Mesenchymal stem cell (in vitro differentiated cells and primary cell): ENCODE data around the gene CSGALNACT2.
A peak's percentile ranks its signal among the peaks of the same experiment; 100 is the strongest.

Experiments used
- DNase-seq: peaks from one replicate; pipeline ENCODE4 v3.0.0-alpha.2; 2013
- H2AFZ ChIP-seq: one replicate; pipeline ENCODE4 v1.6.1; 2013; ENCODE audit warnings: low read depth, mild to moderate bottlenecking, control low read depth, inconsistent platforms, low read length, moderate library complexity
- H2AK5ac ChIP-seq: 2 replicates; pipeline ENCODE4 v1.6.1; 2013; ENCODE audit warnings: low read length, moderate library complexity, mild to moderate bottlenecking, inconsistent platforms; ENCODE audit not compliant: severe bottlenecking
- H2BK120ac ChIP-seq: one replicate; pipeline ENCODE4 v1.6.1; 2013; ENCODE audit warnings: low read depth, mild to moderate bottlenecking, inconsistent platforms, low read length, moderate library complexity
- H2BK12ac ChIP-seq, 2 experiments: one replicate each; pipeline ENCODE4 v1.6.1; 2013; ENCODE audit warnings: inconsistent platforms in 2 of 2, low read length in 2 of 2, mild to moderate bottlenecking in 2 of 2, moderate library complexity in 2 of 2, control low read depth in 1 of 2
- H2BK15ac ChIP-seq: one replicate; pipeline ENCODE4 v1.6.1; 2013; ENCODE audit warnings: mild to moderate bottlenecking, low read depth, inconsistent platforms; ENCODE audit not compliant: poor library complexity, severe bottlenecking
- H2BK5ac ChIP-seq: 2 replicates; pipeline ENCODE4 v1.6.1; 2013; ENCODE audit warnings: low read depth, mild to moderate bottlenecking, low read length, control low read depth, inconsistent platforms; ENCODE audit not compliant: poor library complexity, severe bottlenecking
- H3K14ac ChIP-seq, 2 experiments: one replicate each; pipeline ENCODE4 v1.6.1; 2013; ENCODE audit warnings: inconsistent platforms in 2 of 2, low read length in 2 of 2, control low read depth in 1 of 2, mild to moderate bottlenecking in 1 of 2, moderate library complexity in 1 of 2
- H3K18ac ChIP-seq, 2 experiments: one replicate each; pipeline ENCODE4 v1.6.1; 2013; ENCODE audit warnings: inconsistent platforms in 2 of 2, low read length in 2 of 2, control low read depth in 1 of 2, low read depth in 1 of 2, mild to moderate bottlenecking in 1 of 2
- H3K23ac ChIP-seq, 2 experiments: one replicate each; pipeline ENCODE4 v1.6.1; 2013; ENCODE audit warnings: inconsistent platforms in 2 of 2, low read length in 2 of 2, mild to moderate bottlenecking in 2 of 2, moderate library complexity in 2 of 2, control low read depth in 1 of 2
- H3K27ac ChIP-seq: 2 replicates; pipeline ENCODE4 v1.5.1; 2013; ENCODE audit warnings: mild to moderate bottlenecking, moderate library complexity, low read length, control low read depth, inconsistent platforms; ENCODE audit not compliant: poor library complexity, severe bottlenecking
- H3K27me3 ChIP-seq, 2 experiments: 2 replicates each; pipeline versions ENCODE4 v1.6.1 to v1.7.0; 2013; ENCODE audit warnings: low read length in 2 of 2, mild to moderate bottlenecking in 2 of 2, moderate library complexity in 2 of 2, control low read depth in 1 of 2, inconsistent platforms in 1 of 2; ENCODE audit not compliant: control insufficient read depth in 1 of 2, insufficient read depth in 1 of 2
- H3K36me3 ChIP-seq, 2 experiments: 2 replicates each; pipeline versions ENCODE4 v1.6.1 to v1.7.0; 2013; ENCODE audit warnings: low read length in 2 of 2, control low read depth in 1 of 2, inconsistent platforms in 1 of 2, low read depth in 1 of 2, mild to moderate bottlenecking in 1 of 2; ENCODE audit not compliant: insufficient read depth in 2 of 2, control insufficient read depth in 1 of 2
- H3K4ac ChIP-seq, 2 experiments: one replicate each; pipeline ENCODE4 v1.6.1; 2013; ENCODE audit warnings: inconsistent platforms in 2 of 2, low read length in 2 of 2, mild to moderate bottlenecking in 2 of 2, moderate library complexity in 2 of 2, control low read depth in 1 of 2, low read depth in 1 of 2
- H3K4me1 ChIP-seq: 2 replicates; pipeline ENCODE4 v1.6.1; 2013; ENCODE audit warnings: low read depth, low read length, control low read depth; ENCODE audit not compliant: control insufficient read depth, insufficient read depth
- H3K4me2 ChIP-seq: 2 replicates; pipeline ENCODE4 v1.6.1; 2013; ENCODE audit warnings: low read length, mild to moderate bottlenecking, inconsistent platforms; ENCODE audit not compliant: poor library complexity, severe bottlenecking
- H3K4me3 ChIP-seq, 2 experiments: 2 replicates each; pipeline versions ENCODE4 v1.5.1 to v1.7.0; 2013; ENCODE audit warnings: low read length in 2 of 2, mild to moderate bottlenecking in 2 of 2, control low read depth in 1 of 2, low read depth in 1 of 2; ENCODE audit not compliant: insufficient read depth in 1 of 2
- H3K79me1 ChIP-seq: replicated peaks from 2 replicates; pipeline ENCODE4 v1.6.1; 2013; ENCODE audit warnings: mild to moderate bottlenecking, control low read depth, low read length, inconsistent platforms; ENCODE audit not compliant: poor library complexity, severe bottlenecking
- H3K9ac ChIP-seq: 2 replicates; pipeline ENCODE4 v1.7.0; 2013; ENCODE audit warnings: mild to moderate bottlenecking, low read length, moderate library complexity
- H3K9me3 ChIP-seq: 2 replicates; pipeline ENCODE4 v1.7.0; 2013; ENCODE audit warnings: mild to moderate bottlenecking, low read length; ENCODE audit not compliant: control insufficient read depth
- H4K8ac ChIP-seq: one replicate; pipeline ENCODE4 v1.6.1; 2013; ENCODE audit warnings: inconsistent platforms, mild to moderate bottlenecking, low read length, moderate library complexity
- H4K91ac ChIP-seq: one replicate; pipeline ENCODE4 v1.6.1; 2013; ENCODE audit warnings: mild to moderate bottlenecking, low read length, inconsistent platforms
- WGBS: methylation state at CpG from one replicate; pipeline ENCODE4 v1.1.7; 2013; ENCODE audit warnings: mixed read lengths; 5-methylcytosine and 5-hydroxymethylcytosine counted together

CSGALNACT2 gene

GRCh38 chr10:43188702-43189101, 50.5 kb downstream of the CSGALNACT2 start:
- Histone ChIP-seq H2AFZ (no peak overlapping the region), H3K18ac (no peak overlapping the region), H3K14ac (no peak overlapping the region), H3K4me1 (peaks cover 1% of the 10 kb centered on the region), H4K8ac (no peak overlapping the region), H2BK120ac (no peak overlapping the region), H3K4me3 (no peak overlapping the region), H3K9me3 (no peaks in the 10 kb centered on the region), H3K4me2 (no peak overlapping the region), H3K27me3 (no peaks in the 10 kb centered on the region), H2BK5ac (no peak overlapping the region), H3K9ac (peak overlapping the region; percentile 33), H2AK5ac (no peak overlapping the region), H3K4ac (no peak overlapping the region), H3K36me3 (peaks cover 20 to 73% of the 10 kb centered on the region in 2 experiments), H3K79me1 (peaks cover 10% of the 10 kb centered on the region), H2BK15ac (no peak overlapping the region), H2BK12ac (no peak overlapping the region), H4K91ac (no peak overlapping the region), H3K27ac (no peak overlapping the region), H3K23ac (no peak overlapping the region)
- DNase-seq, result no peak
- no CpG with 5 or more reads among the region's 1 CpG for WGBS

DNA sequence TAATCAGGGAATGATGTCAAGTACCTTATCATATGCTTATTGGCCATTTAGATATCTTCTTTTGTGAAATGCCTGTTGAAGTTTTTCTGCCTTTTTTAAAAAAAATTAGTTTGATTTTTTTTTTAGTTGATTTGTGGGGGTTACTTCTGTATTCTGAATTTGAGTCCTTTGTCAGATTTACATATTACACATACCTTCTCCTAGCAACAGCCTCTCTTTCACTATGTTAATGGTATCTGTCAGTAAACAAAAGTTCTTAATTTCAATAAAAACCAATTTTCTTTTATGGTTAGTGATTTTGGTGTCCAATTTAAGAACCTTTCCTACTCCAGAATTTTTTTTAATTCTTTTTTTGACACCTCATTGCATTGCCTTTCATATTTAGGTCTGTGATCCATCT, 52.0 kb downstream of the CSGALNACT2 start:
- no peak overlapping the region for H2BK120ac ChIP-seq
- H2BK15ac ChIP-seq, result no peak overlapping the region
- DNase-seq, result no peak
- H4K91ac ChIP-seq, result no peak overlapping the region
- peaks cover 10% of the 10 kb centered on the region for H3K79me1 ChIP-seq
- H3K23ac ChIP-seq, result no peak overlapping the region
- H3K4me1 ChIP-seq, result peaks cover 1% of the 10 kb centered on the region
- H2AK5ac ChIP-seq, result no peak overlapping the region
- no peaks in the 10 kb centered on the region for H3K9me3 ChIP-seq
- H2BK12ac ChIP-seq, result no peak overlapping the region
- no peak overlapping the region for H3K4me2 ChIP-seq
- H3K27ac ChIP-seq, result no peak overlapping the region
- H4K8ac ChIP-seq, result no peak overlapping the region
- H2AFZ ChIP-seq, result no peak overlapping the region
- H3K14ac ChIP-seq, result no peak overlapping the region
- H3K18ac ChIP-seq, result no peak overlapping the region
- peak overlapping the region; percentile 59 for H3K9ac ChIP-seq
- H2BK5ac ChIP-seq, result no peak overlapping the region
- H3K27me3 ChIP-seq, result no peaks in the 10 kb centered on the region
- no peak overlapping the region for H3K4me3 ChIP-seq
- H3K4ac ChIP-seq, result no peak overlapping the region
- peaks cover 19 to 60% of the 10 kb centered on the region in 2 experiments for H3K36me3 ChIP-seq

DNA sequence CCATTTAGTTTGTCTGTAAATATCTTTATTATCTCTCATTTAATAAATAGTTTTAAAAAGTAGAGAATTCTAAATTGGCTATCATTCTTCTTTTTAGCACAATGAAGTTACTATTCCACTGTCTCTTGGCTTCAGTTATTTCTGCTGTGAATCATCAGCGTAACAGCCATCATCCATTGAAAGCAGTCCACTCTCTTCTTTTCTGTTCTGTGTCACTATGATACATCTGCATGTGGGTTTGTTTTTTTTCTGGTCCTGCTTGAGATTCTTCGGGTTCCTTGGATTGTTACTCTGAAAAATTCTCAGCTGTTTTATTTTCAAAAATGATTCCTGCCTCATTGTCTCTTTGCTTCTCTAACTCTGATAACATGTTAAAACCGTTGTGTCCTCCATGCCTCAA, 52.5 kb downstream of the CSGALNACT2 start:
- WGBS, result 100% methylated on average over 3 of the region's 3 CpGs

DNA sequence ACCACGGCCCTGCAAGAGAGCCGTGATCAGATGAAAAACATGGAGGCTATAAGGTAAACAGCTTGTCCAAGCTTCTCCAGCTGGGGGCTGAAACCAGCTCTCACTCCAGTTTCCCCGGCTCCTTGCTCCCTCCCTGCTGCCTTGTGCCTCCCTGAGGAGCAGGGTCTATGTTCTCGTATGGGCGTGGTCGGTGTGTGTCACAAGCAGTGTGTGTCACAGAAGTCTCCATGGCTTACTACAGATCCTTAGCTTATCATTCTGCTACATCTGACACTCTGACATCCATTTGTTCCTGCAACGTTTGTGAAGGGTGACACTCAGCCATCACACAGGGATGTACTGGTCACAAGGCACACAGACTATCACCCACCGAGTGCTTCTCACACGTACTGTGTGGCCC, 54.6 kb downstream of the CSGALNACT2 start:
- H3K9me3 ChIP-seq, result no peaks in the 10 kb centered on the region
- H3K14ac ChIP-seq, result no peak overlapping the region
- peaks cover 27 to 34% of the 10 kb centered on the region in 2 experiments for H3K36me3 ChIP-seq
- H2AFZ ChIP-seq, result no peak overlapping the region
- no peaks in the 10 kb centered on the region for H3K27me3 ChIP-seq
- no peak overlapping the region for H2BK120ac ChIP-seq
- no peak overlapping the region for H2BK12ac ChIP-seq
- no peak overlapping the region for H4K8ac ChIP-seq
- H3K18ac ChIP-seq, result no peak overlapping the region
- H3K4ac ChIP-seq, result no peak overlapping the region
- H2BK15ac ChIP-seq, result no peak overlapping the region
- H3K23ac ChIP-seq, result no peak overlapping the region
- no peak overlapping the region for H2BK5ac ChIP-seq
- no peak overlapping the region for H3K4me3 ChIP-seq
- no peaks in the 10 kb centered on the region for H3K4me1 ChIP-seq
- H4K91ac ChIP-seq, result no peak overlapping the region
- H3K9ac ChIP-seq, result no peak overlapping the region
- DNase-seq, result no peak
- H2AK5ac ChIP-seq, result no peak overlapping the region
- WGBS, result 86% methylated on average over 9 of the region's 9 CpGs
- H3K79me1 ChIP-seq, result peaks cover 9% of the 10 kb centered on the region
- no peak overlapping the region for H3K27ac ChIP-seq
- no peak overlapping the region for H3K4me2 ChIP-seq

More for the DNA sequence above, 52.5 kb downstream of the CSGALNACT2 start:
- no peak overlapping the region for H3K4ac ChIP-seq
- peak overlapping the region; percentile 59 for H3K9ac ChIP-seq
- no peak overlapping the region for H2BK5ac ChIP-seq
- H3K4me3 ChIP-seq, result no peak overlapping the region
- H3K9me3 ChIP-seq, result no peaks in the 10 kb centered on the region
- H2BK12ac ChIP-seq, result no peak overlapping the region
- no peak overlapping the region for H3K4me2 ChIP-seq
- H3K23ac ChIP-seq, result no peak overlapping the region
- H4K8ac ChIP-seq, result no peak overlapping the region
- H3K14ac ChIP-seq, result no peak overlapping the region
- H3K4me1 ChIP-seq, result peaks cover 1% of the 10 kb centered on the region
- no peak overlapping the region for H4K91ac ChIP-seq
- H2AFZ ChIP-seq, result no peak overlapping the region
- no peak overlapping the region for H2AK5ac ChIP-seq
- no peak overlapping the region for H2BK15ac ChIP-seq
- no peak overlapping the region for H3K18ac ChIP-seq
- no peak overlapping the region for H2BK120ac ChIP-seq
- H3K27me3 ChIP-seq, result no peaks in the 10 kb centered on the region
- peaks cover 10% of the 10 kb centered on the region for H3K79me1 ChIP-seq
- peaks cover 21 to 55% of the 10 kb centered on the region in 2 experiments for H3K36me3 ChIP-seq
- H3K27ac ChIP-seq, result no peak overlapping the region
- DNase-seq, result no peak
